ENCODE data around the gene SLX9.

DNA sequence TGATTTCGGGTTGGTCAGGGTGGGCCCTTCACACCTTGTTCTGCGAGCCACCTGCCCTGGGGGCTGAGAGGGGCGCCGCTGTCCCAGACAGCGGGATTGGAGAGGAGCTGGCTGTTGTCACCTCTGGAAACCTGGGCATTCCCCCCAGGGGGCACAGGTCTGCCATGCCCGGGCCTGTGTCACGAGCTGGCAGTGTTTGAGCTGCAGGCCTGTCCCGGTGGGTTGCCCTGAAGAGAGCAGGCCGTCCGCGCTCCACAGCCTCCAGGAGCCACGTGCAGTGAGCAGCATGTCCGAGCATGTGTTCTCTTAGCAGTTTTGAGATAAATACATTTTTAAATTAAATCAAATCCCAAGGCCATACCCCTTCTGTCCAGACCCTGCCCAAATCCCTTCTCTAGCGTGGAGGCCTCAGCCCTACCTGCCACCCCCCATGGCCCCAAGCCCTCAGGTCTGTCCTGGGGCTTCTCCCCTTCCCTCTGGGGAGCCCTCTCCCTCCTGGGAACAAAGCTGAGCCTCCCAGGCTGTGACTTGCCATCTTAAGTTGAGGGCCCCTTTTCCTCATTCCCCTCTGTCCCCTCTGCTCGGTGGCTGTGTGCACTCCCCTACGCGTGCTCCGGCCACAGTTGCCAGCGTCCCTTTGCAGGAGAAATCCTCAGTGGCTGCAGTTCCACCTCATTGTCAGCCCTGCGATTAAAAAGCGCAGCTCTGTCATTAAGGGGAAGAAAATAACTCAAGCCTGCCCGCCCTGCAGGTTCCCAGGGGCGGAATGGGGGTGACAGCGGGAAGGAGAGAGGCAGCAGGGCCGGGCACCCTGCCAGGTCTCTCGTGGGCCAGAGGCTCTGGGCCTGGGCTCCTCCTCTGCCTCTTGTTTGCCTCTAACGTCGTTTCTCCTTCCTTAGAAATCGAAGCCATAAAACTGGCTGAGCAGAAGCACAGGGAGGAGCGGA lies 26.6 kb downstream of the SLX9 start:
- TF ChIP-seq EZH2 (IDR thresholded peaks at IDR 0.05) (no peak), POLR2AphosphoS5 (IDR thresholded peaks at IDR 0.05; ENCODE audit: borderline replicate concordance, low read depth, low read length) (no peak)

All from SK-N-MC (cell line).